HTR-8/SVneo (cell line): ENCODE measurements around the gene ELP4.

Experiments used
- DNase-seq: peaks from one replicate; pipeline ENCODE4 v3.0.0; 2011; ENCODE audit warnings: low spot score, mixed read lengths; ENCODE audit not compliant: insufficient read length
- FAIRE-seq: peaks from 2 replicates; lab custom pipeline; 2011; peaks lifted over from hg19 to GRCh38; lab: Jason Lieb, UNC

The ELP4 gene

DNA sequence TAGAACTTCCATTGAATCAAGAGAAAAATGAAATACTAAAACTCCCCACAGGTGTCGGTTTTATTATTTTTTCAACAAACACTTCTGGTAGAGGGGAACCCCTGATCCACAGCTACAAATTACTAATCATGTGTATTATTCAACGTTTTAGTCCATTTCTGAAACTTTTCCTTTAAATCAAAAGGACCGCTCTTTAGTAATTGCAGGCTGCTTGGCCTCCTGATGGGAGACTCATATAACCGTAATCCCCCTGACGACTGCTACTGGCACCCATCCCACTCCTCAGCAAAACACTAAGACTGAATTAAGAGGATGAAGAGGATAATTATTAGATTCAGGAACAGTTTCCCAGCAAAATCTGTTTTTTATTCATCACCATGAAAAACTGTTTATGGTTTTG lies 255.2 kb downstream of the ELP4 start:
- DNase-seq (no peak), FAIRE-seq (no peak)

GRCh38 chr11:31767066-31767465 lies 257.5 kb downstream of the ELP4 start:
- DNase-seq (no peak), FAIRE-seq (no peak)

GRCh38 chr11:31767685-31768084 lies 258.1 kb downstream of the ELP4 start:
- no peak for DNase-seq
- FAIRE-seq: no peak

DNA sequence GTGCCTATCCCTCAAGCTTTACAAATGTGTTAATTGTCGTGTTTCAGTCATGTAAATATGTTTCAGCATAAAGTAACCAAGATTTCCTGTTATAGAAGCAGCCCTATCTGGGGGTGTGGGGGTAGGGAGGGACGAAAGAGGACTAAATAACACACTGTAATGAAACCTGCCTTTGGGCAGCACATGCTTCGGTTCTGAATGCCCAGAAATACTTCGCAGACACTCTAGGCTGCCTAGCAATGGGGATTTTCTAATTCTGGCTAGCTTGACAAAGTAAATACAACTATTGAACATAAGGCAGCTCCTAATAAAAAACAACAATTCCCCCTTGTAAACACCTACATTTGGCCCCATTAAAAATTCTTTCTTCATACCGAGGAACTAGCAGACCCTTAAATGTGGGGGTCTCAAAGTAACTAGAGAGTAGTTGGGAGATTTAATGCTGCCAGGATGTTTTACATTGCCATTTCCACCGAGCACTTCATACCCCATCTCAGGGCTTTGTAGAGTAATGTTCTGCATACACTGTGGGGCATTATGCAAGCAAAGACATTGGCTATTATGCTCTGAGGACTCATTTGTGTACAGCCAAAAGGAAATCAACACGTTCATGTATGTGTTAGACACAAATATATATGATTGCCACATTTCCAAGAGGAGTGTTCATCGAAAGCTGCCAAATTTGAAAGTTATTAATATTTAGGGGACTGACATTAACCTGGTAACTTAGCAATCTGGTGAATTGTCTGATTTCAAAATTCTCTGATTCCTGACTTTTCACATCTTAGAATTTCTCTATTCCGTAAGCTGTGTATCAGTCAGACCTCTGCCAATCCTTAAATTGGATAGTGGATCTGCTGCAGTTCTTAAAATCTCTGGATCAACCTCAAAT lies 259.4 kb downstream of the ELP4 start:
- FAIRE-seq: no peak
- DNase-seq: no peak

DNA sequence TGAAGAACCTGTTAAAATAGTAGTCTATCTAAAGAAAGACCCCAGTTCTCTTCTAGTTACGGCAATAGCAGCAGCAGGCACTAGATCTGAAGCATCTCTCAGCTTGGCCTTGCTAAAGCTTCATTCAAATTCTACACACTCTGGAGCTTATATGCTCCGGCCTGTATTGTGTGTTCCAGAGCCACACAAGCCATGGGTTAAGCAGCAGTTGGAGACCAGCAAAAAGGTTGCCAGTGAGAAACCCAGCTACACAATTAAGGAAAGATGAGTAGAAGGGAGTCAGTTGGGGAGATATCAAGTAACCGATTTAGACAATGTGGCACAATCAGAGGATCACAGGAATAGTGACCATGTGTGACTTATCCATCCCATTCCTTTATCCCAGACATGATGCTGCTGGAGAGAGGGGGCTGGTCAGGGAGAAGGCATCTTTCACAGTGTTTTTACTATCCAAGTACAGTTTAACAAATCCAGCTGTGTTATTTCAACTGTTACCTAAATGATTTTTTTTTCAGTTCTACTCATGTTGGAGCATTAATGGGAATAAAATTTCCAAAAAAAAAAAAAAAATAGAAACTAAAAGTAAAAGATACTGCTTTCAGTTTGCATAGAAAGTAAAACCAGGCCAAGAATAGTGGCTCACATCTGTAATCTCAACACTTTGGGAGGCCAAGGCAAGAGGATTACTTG lies 260.6 kb downstream of the ELP4 start:
- FAIRE-seq (no peak), DNase-seq (no peak)

- FAIRE-seq (no peak), DNase-seq (no peak)
Observed at GRCh38 chr11:31772412-31772811, 262.8 kb downstream of the ELP4 start.

GRCh38 chr11:31779374-31779791 lies 269.8 kb downstream of the ELP4 start:
- DNase-seq: no peak
- FAIRE-seq: no peak

- no peak for FAIRE-seq
- DNase-seq: no peak
Observed at GRCh38 chr11:31780078-31780477, 270.5 kb downstream of the ELP4 start.

DNA sequence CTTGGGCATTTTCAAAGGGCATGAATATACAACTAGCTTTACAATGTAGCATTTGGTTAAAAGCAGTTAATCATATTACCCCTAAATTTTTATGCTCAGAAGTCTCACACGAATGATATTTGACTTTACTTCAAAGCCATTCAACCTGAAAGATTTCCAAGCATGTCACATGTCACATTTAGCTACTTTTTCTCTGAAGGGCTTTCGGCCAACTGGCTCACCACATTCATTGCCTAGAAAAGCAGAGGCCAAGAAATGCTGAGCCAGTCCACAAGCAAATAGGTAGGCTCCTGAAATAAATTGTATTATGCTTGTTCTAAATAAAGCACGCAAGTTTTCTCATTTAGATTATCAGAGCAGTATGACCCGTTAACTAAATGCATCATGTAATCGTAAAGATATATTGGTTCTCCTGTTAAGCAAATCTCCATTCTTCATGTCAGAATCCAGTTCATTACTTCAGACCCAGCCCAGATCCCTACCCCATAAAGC lies 271.0 kb downstream of the ELP4 start:
- FAIRE-seq (no peak), DNase-seq (no peak)

DNA sequence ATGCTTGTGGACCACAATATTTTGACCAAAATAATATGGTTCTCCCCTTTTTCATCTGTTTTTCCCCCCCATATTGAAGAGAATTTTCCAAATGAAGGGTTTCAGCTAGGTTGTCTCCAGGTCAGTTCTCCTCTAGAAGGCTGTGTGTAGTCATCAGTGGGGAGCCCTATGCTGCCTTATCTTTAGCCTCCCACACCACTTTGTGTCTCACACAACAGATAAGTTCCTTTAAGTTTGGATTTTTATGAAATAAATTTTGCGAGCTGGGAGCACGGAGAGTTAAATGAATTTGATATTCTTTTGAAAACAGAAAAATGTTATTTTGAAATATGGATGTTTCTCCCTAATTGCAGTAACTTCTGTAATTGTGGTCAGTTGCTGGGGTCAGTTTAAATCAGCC lies 272.7 kb downstream of the ELP4 start:
- FAIRE-seq (no peak), DNase-seq (no peak)

- no peak for FAIRE-seq
- DNase-seq: no peak
Observed at GRCh38 chr11:31783252-31783651, 273.7 kb downstream of the ELP4 start.

GRCh38 chr11:31784611-31785010 lies 275.0 kb downstream of the ELP4 start:
- no peak for DNase-seq
- no peak for FAIRE-seq

GRCh38 chr11:31786996-31787685 lies 277.6 kb downstream of the ELP4 start:
- no peak for DNase-seq
- no peak for FAIRE-seq

- DNase-seq (no peak), FAIRE-seq (no peak)
Observed at GRCh38 chr11:31788085-31788484, 278.5 kb downstream of the ELP4 start.

DNA sequence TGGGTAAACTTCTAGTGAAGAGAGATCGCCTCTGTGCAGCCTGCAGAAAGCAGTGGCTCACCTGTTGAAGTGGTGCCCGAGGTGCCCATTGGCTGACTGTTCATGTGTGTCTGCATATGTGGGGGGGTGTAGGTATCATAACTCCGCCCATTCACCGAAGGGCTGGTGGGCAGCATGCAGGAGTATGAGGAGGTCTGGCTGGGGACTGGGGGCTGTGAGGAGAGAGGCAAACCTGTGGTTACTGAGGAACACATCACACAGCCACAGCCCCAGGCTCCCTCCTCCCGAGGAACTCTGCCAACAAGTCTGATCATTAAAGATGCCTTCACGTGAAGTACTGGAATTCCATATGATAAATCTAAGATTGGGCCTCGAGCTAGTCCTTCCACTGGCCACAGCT lies 281.1 kb downstream of the ELP4 start:
- no peak for DNase-seq
- no peak for FAIRE-seq

DNA sequence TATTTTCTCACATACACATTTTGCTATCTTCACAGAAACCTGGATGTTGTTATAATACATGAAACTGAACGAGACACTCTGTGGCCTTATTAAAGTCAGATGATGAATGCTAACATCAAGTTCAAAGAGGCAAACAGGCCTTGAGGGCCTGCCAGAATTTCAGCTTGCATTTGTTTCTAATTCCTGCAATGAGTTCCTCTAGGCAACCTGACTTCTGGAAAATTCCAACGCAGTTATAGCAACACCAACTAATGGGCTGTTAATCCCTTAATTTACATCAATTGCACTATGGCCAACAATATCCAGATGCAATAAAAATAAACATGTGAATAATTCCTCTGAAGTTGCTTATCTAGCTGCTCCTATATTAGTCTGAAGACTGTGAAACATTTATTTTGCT lies 282.5 kb downstream of the ELP4 start:
- no peak for FAIRE-seq
- no peak for DNase-seq

GRCh38 chr11:31792456-31792855 lies 282.9 kb downstream of the ELP4 start:
- FAIRE-seq: no peak
- no peak for DNase-seq

DNA sequence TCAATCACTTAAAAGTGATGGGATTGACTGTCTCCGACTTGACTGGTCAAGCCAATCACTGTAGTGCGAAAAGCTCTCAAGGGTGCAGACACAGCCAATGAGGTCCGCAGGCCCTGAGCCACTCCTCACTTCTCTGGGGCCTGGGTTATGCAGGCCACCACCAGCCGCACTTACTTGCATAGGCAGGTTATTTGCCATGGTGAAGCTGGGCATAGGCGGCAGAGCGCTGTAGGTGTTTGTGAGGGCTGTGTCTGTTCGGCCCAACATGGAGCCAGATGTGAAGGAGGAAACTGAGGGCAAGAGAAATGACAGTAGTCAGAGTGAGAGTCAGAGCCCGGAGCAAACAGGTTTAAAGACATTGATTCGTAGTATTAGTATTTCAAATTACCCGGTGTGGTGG lies 283.7 kb downstream of the ELP4 start:
- no peak for DNase-seq
- no peak for FAIRE-seq

- FAIRE-seq (no peak), DNase-seq (no peak)
Observed at GRCh38 chr11:31794548-31794947, 285.0 kb downstream of the ELP4 start.

- no peak for FAIRE-seq
- DNase-seq: no peak
Observed at GRCh38 chr11:31795706-31796498, 286.3 kb downstream of the ELP4 start.
